ENCODE measurements around the gene DLK2. TPM values are rescaled to one million over a fixed set of nuclear protein-coding genes. Genes with fewer than 3 reads are reported as not detected.

DLK2 gene
- total and polyA plus RNA-seq, 2 of the 13 experiments (the other 11 are each of a cell fraction or from before 2014, with no cell fraction given): 1.2 to 3.8 TPM

DNA sequence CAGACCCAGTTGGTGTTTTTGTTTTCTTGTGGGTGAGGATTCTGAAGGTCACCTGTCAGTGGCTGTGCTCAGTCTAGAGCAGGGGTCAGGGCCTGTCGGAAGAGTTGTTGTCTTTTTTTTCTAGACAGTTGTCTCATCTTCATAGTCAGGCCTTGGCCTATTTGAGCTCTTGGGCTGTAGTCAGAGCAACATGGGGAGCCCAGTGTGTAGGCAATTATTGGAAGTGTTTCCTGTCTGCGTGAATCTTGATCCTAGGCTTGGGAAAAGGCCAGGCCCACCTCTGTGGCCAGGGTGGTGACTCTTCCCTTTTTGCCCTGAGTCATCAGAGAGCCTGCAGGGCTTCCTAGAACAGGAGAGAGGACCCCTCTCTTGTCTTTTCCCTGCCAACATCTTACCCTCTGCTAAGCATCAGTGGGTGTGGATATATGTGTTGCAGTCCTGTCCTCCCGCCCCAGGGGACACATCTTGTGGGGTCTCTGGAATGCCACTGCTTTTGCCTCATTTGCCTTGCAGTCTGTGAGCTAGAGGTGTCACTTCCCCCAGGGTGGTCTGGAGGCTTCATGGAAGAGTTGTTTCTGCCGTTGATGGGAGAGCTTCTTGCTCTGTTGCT is 33.4 kb upstream of the DLK2 start (continued):
- TF ChIP-seq ZNF800 (CRISPR knock-in tag; IDR thresholded peaks at IDR 0.05) (no peak; the same call in 1 of the 2 replicates), ZNF317 (CRISPR knock-in tag; IDR thresholded peaks at IDR 0.05) (peak; percentile 74), CC2D1A (CRISPR knock-in tag; IDR thresholded peaks at IDR 0.05) (no peak), NFIC (IDR thresholded peaks at IDR 0.05; ENCODE audit: low read length) (peak; percentile 41; the same call in 1 of the 2 replicates), ZNF20 (CRISPR knock-in tag; IDR thresholded peaks at IDR 0.05) (no peak), KMT2A (CRISPR knock-in tag; IDR thresholded peaks at IDR 0.05) (no peak), CTCF (CRISPR knock-in tag; IDR thresholded peaks at IDR 0.05) (peak; percentile 10; the same call in 1 of the 2 replicates), SAP130 (CRISPR knock-in tag; IDR thresholded peaks at IDR 0.05; ENCODE audit: low read depth) (peak; percentile 88), MBD4 (IDR thresholded peaks at IDR 0.05; ENCODE audit: borderline replicate concordance, low read length) (no peak; the same call in 1 of the 2 replicates), ZNF562 (CRISPR knock-in tag; IDR thresholded peaks at IDR 0.05; ENCODE audit: borderline replicate concordance) (no peak), TBP (CRISPR knock-in tag; IDR thresholded peaks at IDR 0.05) (no peak)
- TF ChIP-seq, protein P1, sequence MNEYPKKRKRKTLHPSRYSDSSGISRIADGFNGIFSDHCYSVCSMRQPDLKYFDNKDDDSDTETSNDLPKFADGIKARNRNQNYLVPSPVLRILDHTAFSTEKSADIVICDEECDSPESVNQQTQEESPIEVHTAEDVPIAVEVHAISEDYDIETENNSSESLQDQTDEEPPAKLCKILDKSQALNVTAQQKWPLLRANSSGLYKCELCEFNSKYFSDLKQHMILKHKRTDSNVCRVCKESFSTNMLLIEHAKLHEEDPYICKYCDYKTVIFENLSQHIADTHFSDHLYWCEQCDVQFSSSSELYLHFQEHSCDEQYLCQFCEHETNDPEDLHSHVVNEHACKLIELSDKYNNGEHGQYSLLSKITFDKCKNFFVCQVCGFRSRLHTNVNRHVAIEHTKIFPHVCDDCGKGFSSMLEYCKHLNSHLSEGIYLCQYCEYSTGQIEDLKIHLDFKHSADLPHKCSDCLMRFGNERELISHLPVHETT (CRISPR knock-in tag; conservative IDR thresholded peaks at IDR 0.05): no peak
- TF ChIP-seq, protein P2, sequence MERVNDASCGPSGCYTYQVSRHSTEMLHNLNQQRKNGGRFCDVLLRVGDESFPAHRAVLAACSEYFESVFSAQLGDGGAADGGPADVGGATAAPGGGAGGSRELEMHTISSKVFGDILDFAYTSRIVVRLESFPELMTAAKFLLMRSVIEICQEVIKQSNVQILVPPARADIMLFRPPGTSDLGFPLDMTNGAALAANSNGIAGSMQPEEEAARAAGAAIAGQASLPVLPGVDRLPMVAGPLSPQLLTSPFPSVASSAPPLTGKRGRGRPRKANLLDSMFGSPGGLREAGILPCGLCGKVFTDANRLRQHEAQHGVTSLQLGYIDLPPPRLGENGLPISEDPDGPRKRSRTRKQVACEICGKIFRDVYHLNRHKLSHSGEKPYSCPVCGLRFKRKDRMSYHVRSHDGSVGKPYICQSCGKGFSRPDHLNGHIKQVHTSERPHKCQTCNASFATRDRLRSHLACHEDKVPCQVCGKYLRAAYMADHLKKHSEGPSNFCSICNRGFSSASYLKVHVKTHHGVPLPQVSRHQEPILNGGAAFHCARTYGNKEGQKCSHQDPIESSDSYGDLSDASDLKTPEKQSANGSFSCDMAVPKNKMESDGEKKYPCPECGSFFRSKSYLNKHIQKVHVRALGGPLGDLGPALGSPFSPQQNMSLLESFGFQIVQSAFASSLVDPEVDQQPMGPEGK (CRISPR knock-in tag; IDR thresholded peaks at IDR 0.05): no peak; the same call in 1 of the 2 replicates
- TF ChIP-seq, protein P3, sequence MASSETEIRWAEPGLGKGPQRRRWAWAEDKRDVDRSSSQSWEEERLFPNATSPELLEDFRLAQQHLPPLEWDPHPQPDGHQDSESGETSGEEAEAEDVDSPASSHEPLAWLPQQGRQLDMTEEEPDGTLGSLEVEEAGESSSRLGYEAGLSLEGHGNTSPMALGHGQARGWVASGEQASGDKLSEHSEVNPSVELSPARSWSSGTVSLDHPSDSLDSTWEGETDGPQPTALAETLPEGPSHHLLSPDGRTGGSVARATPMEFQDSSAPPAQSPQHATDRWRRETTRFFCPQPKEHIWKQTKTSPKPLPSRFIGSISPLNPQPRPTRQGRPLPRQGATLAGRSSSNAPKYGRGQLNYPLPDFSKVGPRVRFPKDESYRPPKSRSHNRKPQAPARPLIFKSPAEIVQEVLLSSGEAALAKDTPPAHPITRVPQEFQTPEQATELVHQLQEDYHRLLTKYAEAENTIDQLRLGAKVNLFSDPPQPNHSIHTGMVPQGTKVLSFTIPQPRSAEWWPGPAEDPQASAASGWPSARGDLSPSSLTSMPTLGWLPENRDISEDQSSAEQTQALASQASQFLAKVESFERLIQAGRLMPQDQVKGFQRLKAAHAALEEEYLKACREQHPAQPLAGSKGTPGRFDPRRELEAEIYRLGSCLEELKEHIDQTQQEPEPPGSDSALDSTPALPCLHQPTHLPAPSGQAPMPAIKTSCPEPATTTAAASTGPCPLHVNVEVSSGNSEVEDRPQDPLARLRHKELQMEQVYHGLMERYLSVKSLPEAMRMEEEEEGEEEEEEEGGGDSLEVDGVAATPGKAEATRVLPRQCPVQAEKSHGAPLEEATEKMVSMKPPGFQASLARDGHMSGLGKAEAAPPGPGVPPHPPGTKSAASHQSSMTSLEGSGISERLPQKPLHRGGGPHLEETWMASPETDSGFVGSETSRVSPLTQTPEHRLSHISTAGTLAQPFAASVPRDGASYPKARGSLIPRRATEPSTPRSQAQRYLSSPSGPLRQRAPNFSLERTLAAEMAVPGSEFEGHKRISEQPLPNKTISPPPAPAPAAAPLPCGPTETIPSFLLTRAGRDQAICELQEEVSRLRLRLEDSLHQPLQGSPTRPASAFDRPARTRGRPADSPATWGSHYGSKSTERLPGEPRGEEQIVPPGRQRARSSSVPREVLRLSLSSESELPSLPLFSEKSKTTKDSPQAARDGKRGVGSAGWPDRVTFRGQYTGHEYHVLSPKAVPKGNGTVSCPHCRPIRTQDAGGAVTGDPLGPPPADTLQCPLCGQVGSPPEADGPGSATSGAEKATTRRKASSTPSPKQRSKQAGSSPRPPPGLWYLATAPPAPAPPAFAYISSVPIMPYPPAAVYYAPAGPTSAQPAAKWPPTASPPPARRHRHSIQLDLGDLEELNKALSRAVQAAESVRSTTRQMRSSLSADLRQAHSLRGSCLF (CRISPR knock-in tag; IDR thresholded peaks at IDR 0.05; ENCODE audit: borderline replicate concordance): no peak
- TF ChIP-seq, protein P4, sequence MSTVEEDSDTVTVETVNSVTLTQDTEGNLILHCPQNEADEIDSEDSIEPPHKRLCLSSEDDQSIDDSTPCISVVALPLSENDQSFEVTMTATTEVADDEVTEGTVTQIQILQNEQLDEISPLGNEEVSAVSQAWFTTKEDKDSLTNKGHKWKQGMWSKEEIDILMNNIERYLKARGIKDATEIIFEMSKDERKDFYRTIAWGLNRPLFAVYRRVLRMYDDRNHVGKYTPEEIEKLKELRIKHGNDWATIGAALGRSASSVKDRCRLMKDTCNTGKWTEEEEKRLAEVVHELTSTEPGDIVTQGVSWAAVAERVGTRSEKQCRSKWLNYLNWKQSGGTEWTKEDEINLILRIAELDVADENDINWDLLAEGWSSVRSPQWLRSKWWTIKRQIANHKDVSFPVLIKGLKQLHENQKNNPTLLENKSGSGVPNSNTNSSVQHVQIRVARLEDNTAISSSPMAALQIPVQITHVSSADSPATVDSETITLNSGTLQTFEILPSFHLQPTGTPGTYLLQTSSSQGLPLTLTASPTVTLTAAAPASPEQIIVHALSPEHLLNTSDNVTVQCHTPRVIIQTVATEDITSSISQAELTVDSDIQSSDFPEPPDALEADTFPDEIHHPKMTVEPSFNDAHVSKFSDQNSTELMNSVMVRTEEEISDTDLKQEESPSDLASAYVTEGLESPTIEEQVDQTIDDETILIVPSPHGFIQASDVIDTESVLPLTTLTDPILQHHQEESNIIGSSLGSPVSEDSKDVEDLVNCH (CRISPR knock-in tag; IDR thresholded peaks at IDR 0.05): no peak
